ENCODE data around the gene ATG7.
"Not testable (repeated sequence)": the region's sequence is repeated elsewhere in the genome, so short reads cannot be mapped to it uniquely, and the experiment has no call there.

ATG7 gene

GRCh38 chr3:11592445-11593298, 320.5 kb downstream of the ATG7 start:
- DNase-seq (ENCODE audit: low read depth) = no peak

GRCh38 chr3:11593318-11594034, 321.3 kb downstream of the ATG7 start:
- DNase-seq (ENCODE audit: low read depth) = no peak

GRCh38 chr3:11595024-11595423, 322.8 kb downstream of the ATG7 start:
- not testable (repeated sequence) for DNase-seq (ENCODE audit: low read depth)

- no peak for DNase-seq (ENCODE audit: low read depth)
Observed at GRCh38 chr3:11596387-11596786, 324.2 kb downstream of the ATG7 start.

- no peak for DNase-seq (ENCODE audit: low read depth)
Observed at GRCh38 chr3:11600501-11601282, 328.5 kb downstream of the ATG7 start.

GRCh38 chr3:11601446-11602238, 329.4 kb downstream of the ATG7 start:
- DNase-seq (ENCODE audit: low read depth) = peak; percentile 41

- DNase-seq (ENCODE audit: low read depth) = no peak
Observed at GRCh38 chr3:11602239-11602840, 330.1 kb downstream of the ATG7 start.

GRCh38 chr3:11602886-11603527, 330.8 kb downstream of the ATG7 start:
- no peak for DNase-seq (ENCODE audit: low read depth)

- DNase-seq (ENCODE audit: low read depth) = no peak
Observed at GRCh38 chr3:11603628-11604027, 331.4 kb downstream of the ATG7 start.

GRCh38 chr3:11604139-11604892, 332.1 kb downstream of the ATG7 start:
- DNase-seq (ENCODE audit: low read depth) = no peak

GRCh38 chr3:11605398-11605797, 333.2 kb downstream of the ATG7 start:
- DNase-seq (ENCODE audit: low read depth) = no peak

- DNase-seq (ENCODE audit: low read depth) = no peak
Observed at GRCh38 chr3:11606090-11606784, 334.0 kb downstream of the ATG7 start.

- no peak for DNase-seq (ENCODE audit: low read depth)
Observed at GRCh38 chr3:11606865-11607440, 334.8 kb downstream of the ATG7 start.

Measured in activated T-cell treated with anti-CD3 and anti-CD28 coated beads for 48 hours (primary cell).